GM19455 (cell line): Measurements from ENCODE around the gene PRKCZ.

Experiments
- ATAC-seq: cut with Tn5 transposase; IDR thresholded peaks from one replicate; pipeline ENCODE4 v1.9.1; 2021; ENCODE audit not compliant: unreplicated experiment

PRKCZ gene

GRCh38 chr1:2061065-2061778, 11.0 kb downstream of the PRKCZ start:
- ATAC-seq: no peak

DNA sequence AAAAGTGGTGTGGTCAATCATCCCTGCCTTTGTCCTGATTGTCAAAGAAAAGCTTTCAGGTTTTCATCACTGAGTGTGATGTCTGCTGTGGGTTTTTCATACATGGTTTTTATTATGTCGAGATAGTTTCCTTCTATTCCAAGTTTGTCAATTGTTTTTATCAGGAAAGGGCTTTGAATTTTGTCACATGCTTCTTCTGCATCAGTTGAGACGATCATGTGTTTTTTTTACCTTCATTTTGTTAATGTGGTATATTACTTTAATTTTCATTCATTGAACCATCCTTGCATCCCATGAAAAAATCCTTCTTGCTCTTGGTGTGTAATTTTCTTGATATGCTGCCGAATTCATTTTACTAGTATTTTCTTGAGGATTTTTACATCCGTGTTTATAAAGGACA, 15.5 kb downstream of the PRKCZ start:
- no peak for ATAC-seq

- ATAC-seq: no peak
These were observed 17.2 kb downstream of the PRKCZ start for GRCh38 chr1:2067393-2067792.

- no peak for ATAC-seq
These were observed 17.8 kb downstream of the PRKCZ start for GRCh38 chr1:2067981-2068380.

GRCh38 chr1:2068951-2069350, 18.7 kb downstream of the PRKCZ start:
- ATAC-seq: no peak

GRCh38 chr1:2070016-2070415, 19.8 kb downstream of the PRKCZ start:
- no peak for ATAC-seq

- no peak for ATAC-seq
These were observed 20.8 kb downstream of the PRKCZ start for GRCh38 chr1:2070800-2071530.

DNA sequence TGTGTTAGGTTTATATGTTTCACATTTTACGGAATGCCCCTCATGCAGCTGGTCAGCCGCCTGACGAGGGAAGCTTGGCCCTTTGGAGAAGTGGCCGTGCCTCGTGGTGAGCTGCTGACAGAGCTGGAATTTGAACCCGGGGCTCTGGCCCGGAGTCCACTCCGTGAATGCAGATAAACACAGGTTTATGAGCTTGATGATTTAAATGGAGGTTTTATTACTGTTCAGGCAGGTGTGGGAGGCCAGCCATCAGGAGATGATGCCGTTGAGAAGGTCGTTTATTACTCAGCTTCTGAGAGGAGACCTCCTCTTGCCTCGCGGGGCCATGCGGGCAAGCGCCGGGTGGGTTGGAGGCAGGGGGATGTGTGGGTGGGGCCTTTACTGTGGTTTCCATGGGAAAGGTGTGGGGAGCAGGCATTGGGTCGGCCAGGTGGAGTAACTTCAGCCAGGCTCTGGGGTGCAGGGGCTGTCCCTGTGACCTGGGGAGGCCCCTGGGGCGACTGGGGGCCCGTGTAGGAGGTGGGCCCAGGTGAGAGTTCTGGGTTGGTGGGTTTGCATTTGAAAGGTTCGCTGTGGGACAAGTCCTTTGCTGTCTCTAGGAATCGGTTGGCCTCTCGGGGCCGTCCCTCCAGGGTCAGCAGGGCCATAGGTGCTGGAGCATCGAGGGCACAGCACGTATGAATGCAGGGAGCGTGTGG, 22.0 kb downstream of the PRKCZ start:
- ATAC-seq: no peak

- no peak for ATAC-seq
These were observed 22.7 kb downstream of the PRKCZ start for GRCh38 chr1:2072891-2073290.

GRCh38 chr1:2073382-2074230, 23.4 kb downstream of the PRKCZ start:
- ATAC-seq: no peak

DNA sequence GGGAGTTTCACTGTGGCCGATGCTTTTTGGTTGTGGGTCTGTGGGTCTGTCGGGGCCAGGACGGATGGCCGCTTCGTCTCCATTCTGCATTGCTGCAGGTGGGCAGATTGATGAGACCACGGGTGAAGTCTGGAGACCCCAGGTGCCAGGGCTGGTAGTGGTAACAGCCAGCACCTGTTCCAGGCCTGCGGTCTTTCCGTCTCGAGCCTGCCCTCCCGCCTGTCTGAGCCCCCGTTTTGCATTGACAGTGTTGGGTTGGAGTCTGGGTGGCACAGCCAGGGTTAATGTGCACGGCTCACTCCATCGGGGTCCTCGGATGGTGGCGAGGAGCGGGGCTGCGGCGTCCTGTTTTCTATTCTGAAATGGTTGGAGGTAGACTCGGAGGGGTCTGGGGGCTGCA, 24.2 kb downstream of the PRKCZ start:
- no peak for ATAC-seq

GRCh38 chr1:2074944-2075740, 24.9 kb downstream of the PRKCZ start:
- no peak for ATAC-seq

DNA sequence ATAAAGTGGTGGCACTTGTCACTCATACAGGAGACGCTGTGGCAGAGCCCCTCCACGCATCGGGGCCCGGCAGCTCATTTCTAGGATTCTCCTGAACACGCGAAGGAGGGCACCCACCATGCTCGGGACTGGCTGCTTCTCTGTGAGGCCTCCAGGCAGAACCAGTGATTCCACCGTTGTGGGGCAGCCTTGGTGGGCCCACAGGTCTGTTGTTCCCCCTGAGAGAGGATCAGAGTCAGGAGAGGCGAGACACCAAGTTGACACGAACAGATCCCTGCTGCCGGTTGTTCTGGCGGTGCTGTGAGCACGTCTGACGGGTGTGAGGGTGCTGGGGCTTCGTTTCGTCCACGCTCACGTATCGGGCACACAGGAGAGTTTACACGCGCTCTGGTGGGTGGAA, 26.6 kb downstream of the PRKCZ start:
- no peak for ATAC-seq

DNA sequence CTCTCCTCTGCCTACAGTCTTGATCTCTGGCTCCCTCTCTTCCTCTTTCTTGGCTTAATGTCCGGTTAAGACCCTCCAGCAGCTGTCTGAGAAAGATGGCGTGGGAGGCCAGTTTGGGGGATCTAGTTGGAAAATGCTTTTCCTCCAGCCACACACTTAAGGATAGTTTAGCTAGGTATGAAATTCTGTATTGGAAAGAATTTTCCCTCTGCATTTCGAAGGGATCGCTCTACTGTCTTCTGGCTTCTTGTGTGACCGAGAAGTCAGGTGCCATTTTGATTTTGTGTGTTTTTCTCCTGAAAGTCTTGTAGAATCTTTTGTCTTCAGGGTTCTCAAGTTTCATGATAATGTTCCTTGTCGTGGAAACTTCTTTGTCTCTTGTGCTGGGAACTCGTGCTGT, 28.0 kb downstream of the PRKCZ start:
- no peak for ATAC-seq

- ATAC-seq: no peak
These were observed 29.3 kb downstream of the PRKCZ start for GRCh38 chr1:2079396-2080085.

DNA sequence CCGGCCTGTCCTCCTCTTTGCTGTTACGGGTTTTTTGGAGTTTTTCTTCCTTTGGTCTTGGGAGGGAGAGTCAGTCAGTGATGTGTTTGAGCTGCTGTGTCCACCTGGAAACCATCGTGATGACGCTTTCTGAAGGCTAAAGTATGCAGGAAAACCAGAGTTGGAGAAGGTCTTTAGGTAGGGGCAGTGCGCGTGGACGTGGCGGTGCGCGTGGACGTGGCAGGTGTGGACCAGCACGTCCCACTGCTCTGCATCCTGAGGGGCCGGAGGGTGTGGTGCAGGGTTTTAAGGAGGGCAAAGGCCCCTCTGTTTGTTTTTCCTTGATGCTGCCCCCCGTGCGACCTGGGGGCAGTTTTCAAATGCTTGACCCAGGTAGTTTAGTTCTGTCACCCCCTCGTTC, 29.9 kb downstream of the PRKCZ start:
- no peak for ATAC-seq

GRCh38 chr1:2080884-2081283, 30.7 kb downstream of the PRKCZ start:
- no peak for ATAC-seq

DNA sequence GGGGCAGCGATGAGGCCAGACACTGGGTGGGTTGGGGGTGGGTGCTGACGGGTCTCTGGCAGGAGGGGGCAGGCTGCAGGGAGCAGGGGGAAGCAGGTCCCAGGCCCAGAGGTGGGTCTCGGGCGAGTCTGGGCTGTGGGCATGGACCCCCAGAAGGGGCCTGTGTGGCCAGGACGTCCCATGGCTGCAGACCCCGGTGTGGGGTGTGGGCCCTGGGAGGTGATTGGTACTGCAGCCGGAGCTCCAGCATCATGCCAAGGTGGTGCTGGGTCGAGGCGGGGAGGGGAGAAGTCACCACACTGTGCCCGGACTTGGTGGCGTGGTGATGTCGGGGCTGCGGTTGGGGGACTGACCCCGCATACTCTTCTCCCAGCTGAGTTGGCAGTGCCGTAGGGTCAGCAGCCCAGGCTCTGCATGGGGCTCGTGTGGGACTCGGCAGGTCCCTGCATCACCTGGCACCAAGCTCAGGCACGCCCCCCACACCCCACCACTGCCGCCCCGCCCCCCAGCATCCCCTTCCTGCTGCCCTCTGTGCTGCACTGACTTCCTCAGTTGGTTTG, 31.2 kb downstream of the PRKCZ start:
- no peak for ATAC-seq

GRCh38 chr1:2082064-2082463, 31.9 kb downstream of the PRKCZ start:
- no peak for ATAC-seq
